ENCODE results near the gene OOEP.

OOEP gene

DNA sequence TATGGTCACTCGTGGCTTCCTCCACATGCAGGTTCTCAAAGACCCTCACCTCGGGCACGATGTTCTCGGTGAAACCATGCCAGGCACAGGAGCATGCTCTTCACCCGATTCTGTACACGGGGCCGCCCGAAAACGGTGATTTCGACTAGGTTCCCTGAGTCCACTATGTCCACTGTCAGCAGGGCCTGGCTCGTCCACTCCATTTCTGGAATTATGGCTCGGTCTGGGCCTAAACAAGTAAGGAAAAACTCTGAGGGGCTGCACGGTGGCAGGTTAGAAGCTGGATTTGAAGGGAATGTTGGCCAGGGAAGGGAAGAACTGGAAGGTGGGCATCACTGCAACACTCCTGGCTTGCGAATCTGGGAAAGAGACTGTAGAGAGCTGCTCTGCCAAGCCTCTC, 540 bp downstream of the OOEP start:
- DNase-seq: no peak
- in situ Hi-C loops (cut with HindIII; ENCODE audit: low pct_ligation_motif_present, low pct_unique_long_range_greater_than_20kb, low sequenced_read_pairs): no loop called here

DNA sequence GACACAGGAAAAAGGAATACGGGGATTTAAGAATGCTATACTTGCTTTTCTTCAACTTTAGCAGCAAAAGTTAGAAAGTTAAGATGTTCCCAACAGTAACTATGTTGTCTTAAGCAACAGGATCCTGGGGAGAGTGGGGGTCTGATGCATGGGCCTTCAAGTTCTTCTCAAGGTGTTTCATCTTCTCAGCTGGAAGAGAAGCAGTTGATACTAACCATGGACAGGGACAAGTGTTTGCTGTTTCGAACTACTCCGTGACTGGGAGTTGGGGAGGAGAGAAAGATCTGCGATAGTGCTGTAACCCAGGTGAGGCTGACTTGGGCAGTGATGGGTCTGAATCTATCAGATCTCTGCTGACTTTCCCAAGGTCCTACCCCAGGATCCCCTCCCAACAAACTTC, 1.0 kb downstream of the OOEP start:
- DNase-seq: no peak
- in situ Hi-C loops (cut with HindIII; ENCODE audit: low pct_ligation_motif_present, low pct_unique_long_range_greater_than_20kb, low sequenced_read_pairs): no loop called here

DNA sequence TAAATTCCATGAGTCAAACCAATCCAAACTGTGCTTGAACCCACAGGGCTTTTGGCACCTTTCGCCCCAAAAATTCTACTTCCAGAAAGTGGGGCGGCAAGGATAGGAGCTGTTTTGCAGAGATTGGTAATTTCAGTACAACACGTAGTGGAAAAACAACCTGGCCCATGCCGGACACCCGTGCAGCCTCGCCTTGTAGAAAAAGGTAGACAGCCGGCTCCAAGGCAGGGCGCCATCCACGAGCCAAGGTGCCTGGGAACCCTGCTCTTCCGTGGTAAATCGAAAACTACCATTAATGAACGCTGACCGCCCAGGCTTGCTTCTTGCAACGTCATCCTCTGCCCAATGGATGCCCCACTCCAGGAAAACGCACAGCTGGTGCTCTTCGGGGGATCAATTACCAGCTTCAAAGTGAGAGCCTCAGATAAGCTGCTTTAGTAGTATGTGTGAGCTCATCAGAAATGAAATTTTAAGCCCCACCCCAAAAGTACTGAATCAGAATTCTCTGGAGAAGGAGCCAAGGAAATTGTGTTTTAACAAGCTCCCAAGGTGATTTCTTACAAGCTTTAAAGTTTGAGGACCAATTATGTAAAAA, 1.8 kb downstream of the OOEP start:
- no peak for DNase-seq
- in situ Hi-C loops (cut with HindIII; ENCODE audit: low pct_ligation_motif_present, low pct_unique_long_range_greater_than_20kb, low sequenced_read_pairs): no loop called here

DNA sequence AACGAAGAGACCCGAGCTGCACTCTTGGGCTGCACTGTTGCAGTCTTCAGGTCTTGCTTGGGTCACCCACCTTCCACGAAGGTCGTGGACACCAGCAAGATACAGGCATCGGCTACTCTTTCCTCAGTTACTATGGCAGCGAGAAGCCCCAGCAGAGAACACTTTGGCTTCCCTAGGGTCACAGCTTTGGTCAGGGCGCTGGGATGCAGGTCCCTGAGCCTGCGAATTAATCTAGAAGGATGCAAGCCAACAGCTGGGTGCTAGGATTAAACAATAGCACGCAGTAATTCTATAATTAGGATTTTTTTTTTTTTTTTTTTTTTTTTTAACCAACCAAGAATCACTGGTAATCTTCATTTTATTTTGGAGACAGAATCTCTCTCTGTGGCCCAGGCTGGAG, 5.1 kb downstream of the OOEP start:
- in situ Hi-C loops (cut with HindIII; ENCODE audit: low pct_ligation_motif_present, low pct_unique_long_range_greater_than_20kb, low sequenced_read_pairs): no loop called here
- no peak for DNase-seq

DNA sequence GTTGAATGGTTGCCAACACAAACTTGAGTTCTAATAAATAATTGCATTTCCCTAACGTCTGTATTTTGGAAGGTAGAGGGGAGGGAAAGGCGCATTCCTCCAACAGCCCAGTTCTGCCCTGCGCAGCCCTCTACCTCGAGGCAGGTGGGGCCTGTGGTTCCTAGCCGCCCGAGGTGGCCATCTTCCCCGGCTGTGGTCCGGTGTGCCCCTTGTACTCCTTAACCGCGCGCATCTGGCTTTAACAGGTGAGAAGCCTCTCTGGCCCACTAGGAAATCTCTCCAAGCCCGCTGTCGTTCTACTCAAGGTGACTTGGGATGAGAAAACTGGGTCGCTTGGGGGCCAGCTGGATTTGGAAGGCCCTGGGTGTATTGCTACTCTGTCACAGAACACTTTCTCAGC, 5.6 kb downstream of the OOEP start:
- DNase-seq: no peak
- in situ Hi-C loops (cut with HindIII; ENCODE audit: low pct_ligation_motif_present, low pct_unique_long_range_greater_than_20kb, low sequenced_read_pairs): no loop called here

DNA sequence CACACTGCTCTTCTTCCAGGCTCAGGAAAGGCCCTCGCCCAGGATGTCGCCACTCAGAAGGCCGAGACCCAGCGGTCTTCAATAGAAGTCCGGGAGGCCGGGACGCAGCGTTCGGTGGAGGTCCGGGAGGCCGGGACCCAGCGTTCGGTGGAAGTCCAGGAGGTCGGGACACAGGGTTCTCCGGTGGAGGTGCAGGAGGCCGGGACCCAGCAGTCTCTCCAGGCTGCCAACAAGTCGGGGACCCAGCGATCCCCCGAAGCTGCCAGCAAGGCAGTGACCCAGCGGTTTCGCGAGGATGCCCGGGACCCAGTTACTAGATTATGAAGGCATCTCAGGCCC, 6.2 kb downstream of the OOEP start:
- no peak for DNase-seq
- in situ Hi-C loops (cut with HindIII; ENCODE audit: low pct_ligation_motif_present, low pct_unique_long_range_greater_than_20kb, low sequenced_read_pairs): no loop called here

DNA sequence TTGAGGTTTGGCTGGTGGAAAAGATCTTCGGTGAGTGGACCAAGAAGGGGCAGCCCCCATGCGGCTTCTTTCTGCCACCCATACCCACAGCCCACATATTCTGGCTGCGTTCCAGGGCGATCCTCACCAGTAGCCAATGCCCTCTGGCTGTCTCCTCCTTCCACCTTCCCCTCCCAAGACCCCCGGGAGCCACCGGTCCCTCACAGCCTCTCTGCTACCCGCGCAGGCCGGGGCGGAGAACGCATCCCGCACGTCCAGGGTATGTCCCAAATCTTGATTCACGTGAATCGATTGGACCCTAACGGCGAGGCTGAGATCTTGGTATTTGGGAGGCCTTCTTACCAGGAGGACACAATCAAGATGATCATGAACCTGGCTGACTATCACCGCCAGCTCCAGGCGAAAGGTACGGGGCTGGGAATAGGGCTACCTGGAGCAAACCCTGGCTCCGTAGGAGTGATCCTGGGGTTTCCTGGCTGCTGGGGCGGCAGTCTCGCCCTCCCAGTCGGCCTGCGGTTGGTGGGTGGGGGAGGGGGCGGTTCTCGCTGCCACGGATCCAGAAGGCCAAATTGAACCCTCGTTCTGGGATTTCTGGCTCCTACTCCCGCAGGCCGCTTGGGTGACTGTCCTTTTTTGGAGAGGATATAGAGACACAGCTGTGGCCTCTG, 6.7 kb downstream of the OOEP start:
- DNase-seq: no peak
- in situ Hi-C loops (cut with HindIII; ENCODE audit: low pct_ligation_motif_present, low pct_unique_long_range_greater_than_20kb, low sequenced_read_pairs): no loop called here

DNA sequence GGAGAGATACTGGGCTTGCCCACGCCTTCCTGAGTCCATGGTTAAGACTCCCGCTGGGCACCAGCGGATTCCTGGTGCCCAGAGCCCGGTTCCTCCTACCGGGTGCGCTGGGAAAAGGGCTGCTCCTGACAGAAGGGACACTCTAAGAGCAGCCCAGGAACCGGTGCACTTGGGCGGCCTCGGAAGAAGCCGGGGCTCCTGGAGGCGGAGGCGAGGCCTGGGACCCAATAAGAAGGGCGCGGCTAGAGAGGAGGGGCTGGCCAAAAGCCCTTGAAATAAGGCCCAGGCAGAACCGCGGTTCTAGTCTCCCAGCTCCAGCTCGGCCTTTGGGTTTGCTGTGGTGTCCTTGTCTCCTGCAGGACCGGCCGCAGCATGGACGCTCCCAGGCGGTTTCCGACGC, 7.3 kb downstream of the OOEP start, which contains the start of gene KHDC3L:
Gene KHDC3L (plus strand): TSS at position 301 of the 400 bp plus-strand sequence. CDS start 72 bp downstream, at position 373.
- in situ Hi-C loops (cut with HindIII; ENCODE audit: low pct_ligation_motif_present, low pct_unique_long_range_greater_than_20kb, low sequenced_read_pairs): no loop called here
- DNase-seq: no peak

DNA sequence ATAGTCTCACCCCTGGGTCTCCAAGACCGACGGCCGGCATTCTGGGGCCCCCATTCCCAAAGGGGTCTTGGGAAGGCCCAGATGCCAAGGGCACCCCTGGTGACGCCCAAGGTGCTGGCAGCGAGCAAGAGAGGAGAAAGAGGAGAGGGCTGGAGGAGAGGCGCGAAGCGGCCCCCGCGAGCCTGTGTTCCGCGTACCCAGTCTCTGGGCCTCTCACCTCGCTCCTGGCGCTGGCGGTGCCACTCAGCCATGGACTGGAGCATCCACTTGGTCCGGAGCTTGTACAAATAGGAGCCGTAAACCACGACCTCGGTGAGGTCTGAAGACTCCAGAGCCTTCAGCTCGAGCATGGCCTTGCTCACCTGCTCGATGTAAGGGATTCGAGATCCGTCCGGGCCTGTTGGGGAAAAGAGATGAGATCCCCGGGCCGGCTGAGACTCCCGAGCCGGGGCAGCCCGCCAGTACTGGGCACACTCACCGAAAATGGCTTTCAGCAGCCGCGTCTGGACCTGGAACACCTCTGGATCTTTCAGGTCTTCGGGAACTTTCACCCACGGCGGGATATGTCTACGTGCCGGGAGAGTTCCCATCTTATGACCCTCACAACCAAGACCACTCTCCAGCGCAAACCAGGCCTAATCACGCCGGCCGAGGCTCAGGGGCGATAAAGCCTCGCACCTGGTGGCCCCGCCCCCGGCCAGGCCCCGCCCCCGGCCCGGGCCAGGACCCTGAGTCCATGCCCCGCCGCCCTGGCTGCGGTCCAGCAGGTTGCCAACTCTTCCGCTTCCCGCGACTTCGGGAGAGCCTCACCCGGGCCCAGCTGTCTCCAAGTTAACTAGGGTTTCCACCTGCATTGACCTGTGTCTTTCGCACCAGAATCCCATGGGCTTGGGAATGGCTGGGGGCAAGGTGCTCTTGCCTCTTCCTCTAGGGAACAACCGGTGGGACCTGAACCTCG, 15.8 kb downstream of the OOEP start, which contains the start of gene DPPA5:
Gene DPPA5 (minus strand): TSS at position 641 of the 958 bp plus-strand sequence. CDS start 51 bp downstream, at position 590.
- in situ Hi-C loops (cut with HindIII; ENCODE audit: low pct_ligation_motif_present, low pct_unique_long_range_greater_than_20kb, low sequenced_read_pairs): no loop called here
- no peak for DNase-seq

DNA sequence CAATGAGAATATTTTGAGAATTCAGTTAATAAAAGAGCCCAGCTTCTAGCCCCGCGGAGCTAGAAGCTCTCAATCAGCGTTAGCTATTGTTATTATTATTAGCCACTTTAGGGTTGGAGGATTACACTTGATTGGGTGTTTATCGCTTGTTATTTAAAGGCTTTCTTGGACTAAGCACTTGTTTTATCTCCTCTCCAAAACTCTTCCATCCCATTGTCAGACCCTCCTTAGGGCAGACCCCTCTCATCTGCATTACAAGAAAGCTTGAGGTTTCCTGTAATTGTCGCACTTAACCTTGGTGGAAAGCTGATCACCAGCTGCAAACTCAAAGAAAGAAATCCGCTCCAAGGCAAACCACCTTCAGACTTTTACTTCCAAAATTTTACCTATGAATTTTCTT, 20.4 kb downstream of the OOEP start:
- DNase-seq: no peak
- in situ Hi-C loops (cut with HindIII; ENCODE audit: low pct_ligation_motif_present, low pct_unique_long_range_greater_than_20kb, low sequenced_read_pairs): no loop called here

DNA sequence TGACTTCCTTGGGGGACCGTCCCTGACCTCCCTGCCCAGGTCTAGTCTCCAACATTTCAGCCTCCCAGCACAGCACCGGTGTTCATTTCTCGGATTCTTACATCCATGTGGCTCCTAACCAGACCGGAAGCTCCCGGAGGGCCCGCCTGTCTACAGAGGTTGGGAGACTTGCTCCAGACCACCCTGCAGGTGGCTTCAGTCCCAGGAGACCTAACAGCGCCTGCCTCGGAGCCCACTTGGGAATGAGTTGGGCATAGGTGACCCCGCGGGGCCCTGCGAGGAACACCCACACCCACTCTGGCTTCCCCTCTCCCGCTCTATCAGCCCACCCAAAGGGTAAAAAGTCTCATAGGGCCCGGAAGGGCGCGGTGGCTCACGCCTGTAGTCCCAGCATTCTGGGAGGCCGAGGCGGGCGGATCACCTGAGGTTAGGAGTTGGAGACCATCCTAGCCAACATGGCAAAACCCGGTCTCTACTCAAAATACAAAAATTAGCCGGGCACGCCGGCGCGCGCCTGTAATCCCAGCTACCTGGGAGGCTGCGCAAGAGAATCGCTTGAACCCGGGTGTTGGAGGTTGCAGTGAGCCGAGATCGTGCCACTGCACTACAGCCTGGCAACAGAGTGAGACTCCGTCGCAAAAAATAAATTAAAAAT, 21.0 kb downstream of the OOEP start:
- in situ Hi-C loops (cut with HindIII; ENCODE audit: low pct_ligation_motif_present, low pct_unique_long_range_greater_than_20kb, low sequenced_read_pairs): no loop called here
- no peak for DNase-seq

DNA sequence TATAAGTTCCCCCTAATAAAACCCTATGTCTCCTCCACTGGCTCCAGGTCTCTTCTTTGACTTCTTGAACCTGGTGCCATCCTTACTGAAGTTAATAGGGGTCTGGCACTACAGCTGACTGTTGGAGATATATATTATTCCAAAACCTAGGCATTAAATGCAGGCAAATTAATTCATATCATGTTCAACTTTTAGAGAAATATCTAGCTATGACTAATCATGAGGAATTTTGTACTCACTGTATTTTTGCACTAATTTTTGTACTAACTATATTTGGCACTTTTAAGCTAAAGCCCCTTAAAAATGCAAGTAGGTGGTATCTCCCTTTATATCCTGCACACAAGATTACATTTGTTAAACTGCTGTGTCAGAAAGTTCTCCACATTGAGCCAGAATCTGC, 26.5 kb downstream of the OOEP start:
- in situ Hi-C loops (cut with HindIII; ENCODE audit: low pct_ligation_motif_present, low pct_unique_long_range_greater_than_20kb, low sequenced_read_pairs): no loop called here
- DNase-seq: no peak

DNA sequence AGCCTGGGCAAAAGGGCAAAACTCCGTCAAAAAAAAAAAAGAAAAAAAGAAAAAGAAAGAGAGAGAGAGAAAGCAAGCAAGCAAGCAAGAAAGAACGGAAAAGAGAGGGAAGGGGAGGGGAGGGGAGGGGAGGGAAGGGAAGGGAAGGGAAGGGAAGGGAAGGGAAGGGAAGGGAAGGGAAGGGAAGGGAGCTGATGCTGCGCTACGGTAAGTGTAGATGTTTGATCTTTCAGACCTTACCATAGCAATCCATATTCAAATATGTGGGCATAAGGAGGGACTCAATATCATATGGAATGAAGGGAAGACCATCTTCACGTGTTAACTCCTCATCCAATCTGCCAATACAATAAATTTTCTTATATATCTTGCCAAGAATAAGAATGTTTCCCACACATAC, 27.5 kb downstream of the OOEP start:
- DNase-seq: no peak
- in situ Hi-C loops (cut with HindIII; ENCODE audit: low pct_ligation_motif_present, low pct_unique_long_range_greater_than_20kb, low sequenced_read_pairs): no loop called here

DNA sequence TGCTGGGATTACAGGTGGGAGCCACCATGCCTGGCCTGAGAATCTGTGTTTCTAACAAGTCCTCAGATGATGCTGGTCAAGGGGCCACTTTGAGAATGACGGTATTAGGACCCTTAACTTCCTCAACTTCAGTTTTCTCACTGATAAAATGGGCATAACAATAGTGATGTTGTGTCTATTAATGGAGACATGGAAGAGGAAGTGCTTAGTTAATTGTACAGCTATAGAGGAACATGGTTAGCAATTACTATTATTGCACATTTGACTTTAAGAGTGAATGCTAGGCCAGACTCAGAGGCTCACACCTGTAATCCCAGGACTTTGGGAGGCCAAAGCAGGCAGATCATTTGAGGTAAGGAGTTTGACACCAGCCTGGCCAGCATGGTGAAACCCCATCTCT, 28.4 kb downstream of the OOEP start:
- DNase-seq: no peak
- in situ Hi-C loops (cut with HindIII; ENCODE audit: low pct_ligation_motif_present, low pct_unique_long_range_greater_than_20kb, low sequenced_read_pairs): no loop called here

DNA sequence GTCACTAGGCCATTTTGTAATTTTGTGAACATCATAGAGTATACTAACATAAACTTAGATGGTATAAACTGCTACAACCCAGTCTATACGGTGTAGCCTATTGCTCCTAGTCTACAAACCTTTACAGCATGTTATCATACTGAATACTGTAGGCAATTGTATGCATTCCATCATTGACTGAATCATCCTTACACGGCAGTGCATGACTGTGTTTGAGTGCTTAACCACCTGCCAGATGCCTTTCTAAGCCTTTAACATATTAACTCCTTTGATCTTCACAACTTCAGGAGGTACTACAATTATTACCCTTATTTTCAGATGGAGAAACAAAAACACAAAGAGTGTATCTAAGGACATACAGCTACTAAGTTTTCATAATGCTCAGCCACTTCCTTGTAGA, 29.6 kb downstream of the OOEP start:
- DNase-seq: peak; percentile 21
- in situ Hi-C loops (cut with HindIII; ENCODE audit: low pct_ligation_motif_present, low pct_unique_long_range_greater_than_20kb, low sequenced_read_pairs): no loop called here

DNA sequence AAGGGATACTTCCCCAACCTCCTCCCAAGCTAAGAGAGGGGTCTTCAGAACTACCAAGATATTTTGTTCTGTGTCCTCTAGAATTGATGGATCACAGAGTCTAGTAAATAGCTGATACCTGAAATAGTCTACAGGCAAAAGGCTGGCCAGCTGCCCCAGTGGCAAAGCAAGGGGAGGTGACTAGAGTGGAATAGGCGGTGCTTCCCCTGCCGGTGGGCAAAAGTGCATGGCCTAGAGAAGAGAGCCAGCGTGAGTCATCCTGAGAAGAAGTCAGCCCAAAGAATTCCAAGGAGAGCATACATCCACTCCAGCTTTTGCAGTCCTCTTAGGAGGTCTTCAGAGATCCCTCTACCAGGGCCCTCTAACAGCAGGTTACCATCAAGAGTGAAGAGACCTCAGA, 30.4 kb downstream of the OOEP start:
- in situ Hi-C loops (cut with HindIII; ENCODE audit: low pct_ligation_motif_present, low pct_unique_long_range_greater_than_20kb, low sequenced_read_pairs): no loop called here
- DNase-seq: peak; percentile 11

DNA sequence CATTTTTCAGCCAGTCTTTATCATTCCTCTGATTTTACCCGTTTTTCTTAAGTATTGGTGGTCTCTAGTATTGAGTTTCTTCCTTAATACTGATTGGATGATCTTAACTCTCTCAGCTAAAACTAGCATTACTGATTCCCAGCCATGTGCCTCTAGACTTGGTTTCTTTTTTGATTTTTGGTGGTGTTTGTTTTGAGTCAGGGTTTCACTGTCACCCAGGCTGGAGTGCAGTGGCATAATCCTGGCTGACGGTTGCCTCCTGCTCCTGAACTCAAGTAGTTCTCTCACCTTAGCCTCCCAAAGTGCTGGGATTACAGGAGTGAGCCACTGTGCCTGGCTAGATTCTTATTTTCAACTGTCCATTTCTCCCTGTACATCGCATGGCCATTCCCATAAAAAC, 40.5 kb downstream of the OOEP start:
- in situ Hi-C loops (cut with HindIII; ENCODE audit: low pct_ligation_motif_present, low pct_unique_long_range_greater_than_20kb, low sequenced_read_pairs): no loop called here

DNA sequence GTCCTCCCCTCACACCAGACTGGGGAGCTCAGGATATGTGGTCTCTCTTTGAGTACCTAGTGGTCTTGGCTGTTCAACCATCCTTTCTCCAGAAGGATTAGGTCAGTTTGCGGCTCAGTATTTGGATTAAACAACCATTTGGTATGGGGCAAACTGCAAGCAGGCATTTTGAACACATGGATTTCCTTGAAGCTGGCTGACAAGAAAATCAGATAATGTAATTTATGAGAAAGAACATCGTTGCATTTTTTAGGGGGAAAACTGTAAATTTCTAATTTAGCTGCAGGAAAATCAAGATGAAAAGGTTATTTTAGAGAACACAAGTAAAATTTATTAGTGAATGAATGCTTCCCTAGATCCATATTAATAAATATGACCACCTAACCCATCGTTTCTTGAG, 40.9 kb downstream of the OOEP start:
- in situ Hi-C loops (cut with HindIII; ENCODE audit: low pct_ligation_motif_present, low pct_unique_long_range_greater_than_20kb, low sequenced_read_pairs): no loop called here
- DNase-seq: no peak

More for the DNA sequence above, 40.5 kb downstream of the OOEP start:
- DNase-seq: no peak

DNA sequence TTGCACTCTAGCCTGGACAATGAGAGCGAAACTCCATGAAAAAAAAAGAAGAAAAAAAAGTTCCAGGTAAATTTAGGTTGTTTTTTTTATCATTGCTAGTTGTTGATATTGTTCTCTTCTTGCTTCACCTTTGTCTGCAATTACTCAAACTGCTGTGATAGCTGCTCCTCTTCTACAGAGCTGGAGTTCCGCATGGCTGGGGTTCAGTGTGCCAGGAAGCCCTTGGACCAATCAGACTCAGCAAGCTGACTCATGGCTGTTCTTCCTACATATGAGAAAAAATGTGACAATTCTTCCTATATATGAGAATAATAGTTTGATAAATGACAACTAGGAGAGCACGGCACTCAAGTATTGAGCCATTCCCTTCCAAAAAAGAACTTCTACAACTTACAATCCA, 44.0 kb downstream of the OOEP start:
- peak; percentile 49 for DNase-seq
- in situ Hi-C loops (cut with HindIII; ENCODE audit: low pct_ligation_motif_present, low pct_unique_long_range_greater_than_20kb, low sequenced_read_pairs): no loop called here
